Fibroblast of lung (primary cell): ENCODE results near the gene ZSWIM7. TPM values are rescaled to one million over a fixed set of nuclear protein-coding genes. Genes with fewer than 3 reads are reported as not detected.

Experiments used
- DNase-seq, 2 donors: peaks; one replicate each; pipeline versions ENCODE4 v3.0.0 to v3.0.0-alpha.2; 2010; ENCODE audit warnings: low read depth in 2 of 2
- H2AFZ ChIP-seq: 2 replicates; pipeline ENCODE4 v1.5.1; 2012; ENCODE audit warnings: low read length, control low read depth, inconsistent platforms
- H3K27ac ChIP-seq: 2 replicates; pipeline ENCODE4 v1.5.1; 2011; ENCODE audit warnings: low read length, control low read depth; ENCODE audit not compliant: insufficient read depth
- H3K27me3 ChIP-seq: 2 replicates; pipeline ENCODE4 v1.5.1; 2011; ENCODE audit warnings: mild to moderate bottlenecking, low read length; ENCODE audit not compliant: control insufficient read depth, insufficient read depth
- H3K36me3 ChIP-seq: 2 replicates; pipeline ENCODE4 v1.5.1; 2011; ENCODE audit warnings: low read length; ENCODE audit not compliant: control insufficient read depth, insufficient read depth
- H3K4me1 ChIP-seq: 2 replicates; pipeline ENCODE4 v1.5.1; 2011; ENCODE audit warnings: low read length; ENCODE audit not compliant: control insufficient read depth, insufficient read depth; ENCODE audit errors: extremely low read depth
- H3K4me2 ChIP-seq: 2 replicates; pipeline ENCODE4 v1.5.1; 2011; ENCODE audit warnings: low read length, control low read depth; ENCODE audit not compliant: insufficient read depth; ENCODE audit errors: extremely low read depth
- H3K4me3 ChIP-seq, 4 experiments: fragments of 200-600 bp in 1 of 4; sonication (generic) in 1 of 4; replicated peaks in 1 of 4; 2 replicates each; pipeline ENCODE4 v1.5.1; 2011 to 2016; ENCODE audit warnings: low read length in 4 of 4, low read depth in 3 of 4, mild to moderate bottlenecking in 3 of 4, control low read depth in 2 of 4, inconsistent platforms in 1 of 4, mixed read lengths in 1 of 4; ENCODE audit not compliant: insufficient read depth in 1 of 4; ENCODE audit errors: control extremely low read depth in 1 of 4
- H3K79me2 ChIP-seq: 2 replicates; pipeline ENCODE4 v1.5.1; 2012; ENCODE audit warnings: mild to moderate bottlenecking, low read length, inconsistent platforms; ENCODE audit not compliant: control insufficient read depth, insufficient read depth
- H3K9ac ChIP-seq: 2 replicates; pipeline ENCODE4 v1.5.1; 2011; ENCODE audit warnings: mild to moderate bottlenecking, low read length, control low read depth; ENCODE audit not compliant: insufficient read depth
- H3K9me3 ChIP-seq: 2 replicates; pipeline ENCODE4 v1.5.1; 2012; ENCODE audit warnings: low read depth, low read length; ENCODE audit not compliant: control insufficient read depth, insufficient read depth
- H4K20me1 ChIP-seq: 2 replicates; pipeline ENCODE4 v1.5.1; 2011; ENCODE audit warnings: low read length; ENCODE audit not compliant: control insufficient read depth, insufficient read depth; ENCODE audit errors: extremely low read depth
- CTCF ChIP-seq, 2 donors: IDR thresholded peaks in 1 of 2; conservative IDR thresholded peaks in 1 of 2; 1 replicate in 1 of 2; 2 replicates in 1 of 2; pipeline ENCODE4 v1.5.1; 2011 to 2012; ENCODE audit warnings: low read length in 2 of 2, control low read depth in 1 of 2, inconsistent platforms in 1 of 2, low read depth in 1 of 2, mild to moderate bottlenecking in 1 of 2
- EZH2 ChIP-seq: IDR thresholded peaks from 2 replicates; pipeline ENCODE4 v1.5.1; 2012; ENCODE audit warnings: low read length, control low read depth, mild to moderate bottlenecking; ENCODE audit errors: missing control alignments
- polyA minus RNA-seq: library from RNA; depleted of rRNA, polyadenylated mRNA; stranded (reverse); fragments of >200 nt; gene quantifications from 2 replicates; pipeline ENCODE4 v1.2.3, GENCODE V29; 2011; ENCODE audit warnings: low replicate concordance
- polyA plus RNA-seq, 2 donors: library from polyadenylated mRNA; depleted of rRNA in 1 of 2; stranded (reverse) in 1 of 2; unstranded in 1 of 2; fragments of >200 nt; gene quantifications; 2 replicates each; pipeline ENCODE4 v1.2.1, GENCODE V29; 2011 to 2012; ENCODE audit warnings: missing spikeins in 1 of 2
- total RNA-seq: library from RNA; depleted of rRNA; stranded (reverse); fragments of >200 nt; gene quantifications from 2 replicates; pipeline ENCODE4 v1.2.1, GENCODE V29; 2014

The ZSWIM7 gene
- total RNA-seq (15.4 and 28.9 TPM in 2 replicates), polyA plus RNA-seq (17.6 and 23.2 TPM in 2 replicates), polyA minus RNA-seq (14.7 and 16.0 TPM in 2 replicates)
- polyA plus RNA-seq (2012), result 12.8 and 20.7 TPM in 2 replicates

GRCh38 chr17:15999141-15999973 lies at the start of gene ZSWIM7, which contains the start of gene TTC19:
Gene ZSWIM7 (minus strand): TSS chr17:15999704. CDS start chr17:15999594, 110 bp downstream.
Gene TTC19 (plus strand): TSS chr17:15999824. CDS start chr17:15999849, 25 bp downstream.
- TF ChIP-seq EZH2 (no peak), CTCF (conservative IDR thresholded peaks at IDR 0.05 in 1 of 2, IDR thresholded peaks at IDR 0.05 in 1 of 2; ENCODE audit: low read depth in 1 of 2, low read length in 2 of 2) (no peak)

GRCh38 chr17:16048811-16049449 lies 49.4 kb upstream of the ZSWIM7 start:
- Histone ChIP-seq H4K20me1 (no peaks in the 10 kb centered on the region), H3K27ac (no peak overlapping the region), H3K4me1 (no peaks in the 10 kb centered on the region), H2AFZ (no peak overlapping the region), H3K79me2 (no peaks in the 10 kb centered on the region), H3K9ac (no peak overlapping the region), H3K4me2 (no peak overlapping the region), H3K36me3 (peaks cover 6% of the 10 kb centered on the region), H3K27me3 (no peaks in the 10 kb centered on the region), H3K9me3 (no peaks in the 10 kb centered on the region), H3K4me3 (no peak overlapping the region)
- DNase-seq, result no peak
- no peak for TF ChIP-seq CTCF (conservative IDR thresholded peaks at IDR 0.05 in 1 of 2, IDR thresholded peaks at IDR 0.05 in 1 of 2; ENCODE audit: low read depth in 1 of 2, low read length in 2 of 2)
- TF ChIP-seq EZH2, result no peak

More at GRCh38 chr17:15999141-15999973, at the start of gene ZSWIM7, which contains the start of gene TTC19:
- Histone ChIP-seq H3K4me3 (peak within 1 kb of the TSS; percentile 66 to 87 (median 83)), H3K27me3 (no peaks in the 10 kb centered on the region), H3K9ac (peak within 1 kb of the TSS; percentile 93), H3K27ac (peak within 1 kb of the TSS; percentile 98), H3K9me3 (no peaks in the 10 kb centered on the region), H4K20me1 (peaks cover 2% of the 10 kb centered on the region), H3K79me2 (peaks cover 20% of the 10 kb centered on the region), H2AFZ (peak within 1 kb of the TSS; percentile 97), H3K36me3 (peaks cover 9% of the 10 kb centered on the region), H3K4me1 (peaks cover 6% of the 10 kb centered on the region), H3K4me2 (peak within 1 kb of the TSS; percentile 100)
- peak; percentile 95 to 96 for DNase-seq

- no peaks in the 10 kb centered on the region for H3K27me3 ChIP-seq
- peaks cover 9% of the 10 kb centered on the region for H3K36me3 ChIP-seq
- TF ChIP-seq CTCF (conservative IDR thresholded peaks at IDR 0.05 in 1 of 2, IDR thresholded peaks at IDR 0.05 in 1 of 2; ENCODE audit: low read depth in 1 of 2, low read length in 2 of 2), result no peak
- TF ChIP-seq EZH2, result no peak
- no peak overlapping the region for H2AFZ ChIP-seq
- H4K20me1 ChIP-seq, result no peaks in the 10 kb centered on the region
- H3K4me3 ChIP-seq, result no peak overlapping the region
- no peaks in the 10 kb centered on the region for H3K79me2 ChIP-seq
- H3K4me2 ChIP-seq, result no peak overlapping the region
- DNase-seq, result peak in 1 of 2 donors; percentile 35
- H3K9me3 ChIP-seq, result no peaks in the 10 kb centered on the region
- H3K9ac ChIP-seq, result no peak overlapping the region
- H3K27ac ChIP-seq, result no peak overlapping the region
- no peaks in the 10 kb centered on the region for H3K4me1 ChIP-seq
Observed at GRCh38 chr17:16046966-16047365, 47.5 kb upstream of the ZSWIM7 start.
